Measurements from ENCODE around the gene SEC24B. TPM values are rescaled to one million over a fixed set of nuclear protein-coding genes. Genes with fewer than 3 reads are reported as not detected.

Gene SEC24B
- total RNA-seq (34.6 and 35.9 TPM in 2 replicates), polyA plus RNA-seq (46.2 and 49.3 TPM in 2 replicates), polyA minus RNA-seq (139 and 140 TPM in 2 replicates), Bru-seq, nascent RNA (percentile 94 among the genes with signal in this experiment), BruChase-seq, experiment 1, labeled RNA remaining after a 6-hour chase (percentile 78 among the genes with signal in this experiment), BruChase-seq, experiment 2, labeled RNA remaining after a 2-hour chase (percentile 87 among the genes with signal in this experiment)
- polyA plus RNA-seq (2011; cell fraction: cytosol; rRNA removed) = 30.6 and 30.9 TPM in 2 replicates
- 72.3 and 78.7 TPM in 2 replicates for polyA plus RNA-seq (2011; cell fraction: nucleus; rRNA removed)
- polyA plus RNA-seq (2012) = 21.6 and 27.4 TPM in 2 replicates
- 16.3 TPM for polyA minus RNA-seq (2011; cell fraction: cytosol; rRNA and poly(A)+ RNA removed)
- polyA minus RNA-seq (2011; cell fraction: nucleus; rRNA and poly(A)+ RNA removed) = 105 and 163 TPM in 2 replicates
- long read RNA-seq, full-length matches to known transcripts = 7 of 47 reads
- long read RNA-seq, partial matches to known transcripts = 29 of 47 reads
- long read RNA-seq, other reads (novel, unspliced or antisense) = 11 of 47 reads

GRCh38 chr4:109433205-109434006 is at the start of gene SEC24B:
TSS of gene SEC24B (plus strand) at chr4:109433815. CDS start at chr4:109433870, 55 bp downstream.
- H3K4me3 ChIP-seq (replicated peaks in 1 of 3; ENCODE audit: insufficient read depth in 1 of 3, low read depth in 1 of 3, low read length in 3 of 3) = peak within 1 kb of the TSS; percentile 59 to 96 (median 92)
- peak within 1 kb of the TSS; percentile 96 for H3K9ac ChIP-seq (replicated peaks; ENCODE audit: extremely low read depth, insufficient read depth, low read length)
- DNase-seq (ENCODE audit: low read depth, low spot score) (peak; percentile 84), FAIRE-seq (peak; percentile 42)
- dilution Hi-C loops (cut with MboI; ENCODE audit: extremely low pct_ligation_motif_present, low sequenced_read_pairs) = no loop called here
- peak; percentile 93 for TF ChIP-seq POLR2AphosphoS5 (IDR thresholded peaks at IDR 0.05; ENCODE audit: insufficient read depth, low read depth, low read length)
- no peak for TF ChIP-seq FOS (IDR thresholded peaks at IDR 0.05; ENCODE audit: borderline replicate concordance, insufficient read depth, low read length)
- TF ChIP-seq POLR2A (IDR thresholded peaks at IDR 0.05; ENCODE audit: low read depth, low read length) = peak; percentile 94
- TF ChIP-seq JUN (IDR thresholded peaks at IDR 0.05; ENCODE audit: borderline replicate concordance, insufficient read depth, insufficient read length, low read depth) = no peak
- TF ChIP-seq CTCF (IDR thresholded peaks at IDR 0.05; ENCODE audit: extremely low read depth in 1 of 2, insufficient read depth in 1 of 2, low read depth in 1 of 2, low read length in 2 of 2) = peak; percentile 70 to 97
- H3K27ac ChIP-seq (ENCODE audit: insufficient read depth, low read depth, low read length) = peak within 1 kb of the TSS; percentile 93
- TSS peak; percentile 52 for BruUV-seq (replicated peaks)
- H3K27me3 ChIP-seq (ENCODE audit: control insufficient read depth in 2 of 2, insufficient read depth in 2 of 2, low read length in 2 of 2) = no peaks in the 10 kb centered on the region
- intact Hi-C loops (cut with micrococcal nuclease) = loop anchor here (1.0 to 2.0 kb wide), 9 partner anchors 127 to 1107 kb away; partner anchors contain the start of genes CASP6, ELOVL6, GAR1 and MCUB
- no peaks in the 10 kb centered on the region for H3K9me3 ChIP-seq (replicated peaks; ENCODE audit: control insufficient read depth, insufficient read depth, low read length)
- ChIA-PET POLR2A (no interaction called here), CTCF (interaction anchor here (0.6 to 2.7 kb wide), 43 partner anchors 9 to 547 kb away, joined by 3 to 21 read pairs (median 5); partner anchors contain the start of genes CASP6, CFI, GAR1 and PLA2G12A)
- peak within 1 kb of the TSS; percentile 97 for H3K4me2 ChIP-seq (ENCODE audit: insufficient read depth, low read length)
- peaks cover 10% of the 10 kb centered on the region for H4K20me1 ChIP-seq (replicated peaks; ENCODE audit: control insufficient read depth, extremely low read depth, insufficient read depth, low read length)
- no peaks in the 10 kb centered on the region for H3K9me1 ChIP-seq (replicated peaks; ENCODE audit: control insufficient read depth, extremely low read depth, insufficient read depth, low read length)
- peaks cover 44% of the 10 kb centered on the region for H3K4me1 ChIP-seq (ENCODE audit: control insufficient read depth, extremely low read depth, insufficient read depth, low read length)
- no peaks in the 10 kb centered on the region for H3K36me3 ChIP-seq (ENCODE audit: control insufficient read depth in 2 of 2, extremely low read depth in 1 of 2, insufficient read depth in 2 of 2, low read length in 2 of 2)
- H2AFZ ChIP-seq (ENCODE audit: low read depth, low read length) = peak within 1 kb of the TSS; percentile 88
- H3K79me2 ChIP-seq (ENCODE audit: control insufficient read depth, insufficient read depth, low read length) = peaks cover 45% of the 10 kb centered on the region
